Loucy (cell line): ENCODE data around the gene OSBPL3.

ENCODE experiments used
- H2AFZ ChIP-seq: fragments of 200-600 bp; sonication (generic); 2 replicates; pipeline ENCODE4 v1.6.0; 2016; ENCODE audit warnings: antibody characterized with exemption, mild to moderate bottlenecking, low read length, moderate library complexity
- H3F3A ChIP-seq: fragments of 200-600 bp; 2 replicates; pipeline ENCODE4 v1.6.0; 2016; ENCODE audit warnings: antibody characterized with exemption, low read depth, mild to moderate bottlenecking
- H3K27me3 ChIP-seq: fragments of 200-600 bp; sonication (generic); 2 replicates; pipeline ENCODE4 v1.6.1; 2014; ENCODE audit warnings: low read length, mild to moderate bottlenecking; ENCODE audit not compliant: insufficient read depth, poor library complexity, severe bottlenecking
- H3K36me3 ChIP-seq: fragments of 200-600 bp; sonication (generic); 2 replicates; pipeline ENCODE4 v1.6.1; 2016; ENCODE audit warnings: low read length; ENCODE audit not compliant: insufficient read depth
- H3K4me1 ChIP-seq: fragments of 200-600 bp; sonication (generic); 2 replicates; pipeline ENCODE4 v1.5.1; 2014; ENCODE audit warnings: low read length, mild to moderate bottlenecking; ENCODE audit not compliant: insufficient read depth, poor library complexity, severe bottlenecking
- H3K4me2 ChIP-seq: fragments of 200-600 bp; sonication (generic); 2 replicates; pipeline ENCODE4 v1.6.0; 2014; ENCODE audit warnings: antibody characterized with exemption, low read length, low read depth, mild to moderate bottlenecking; ENCODE audit not compliant: poor library complexity, severe bottlenecking
- H3K4me3 ChIP-seq: fragments of 200-600 bp; sonication (generic); 2 replicates; pipeline ENCODE4 v1.5.1; 2014; ENCODE audit warnings: low read length, mild to moderate bottlenecking, mixed read lengths; ENCODE audit not compliant: poor library complexity, severe bottlenecking
- H3K79me2 ChIP-seq: fragments of 200-600 bp; sonication (generic); 2 replicates; pipeline ENCODE4 v1.6.1; 2014; ENCODE audit warnings: low read length; ENCODE audit not compliant: insufficient read depth
- H3K9ac ChIP-seq: fragments of 200-600 bp; sonication (generic); 2 replicates; pipeline ENCODE4 v1.6.0; 2014; ENCODE audit warnings: mild to moderate bottlenecking, low read depth, low read length, moderate library complexity; ENCODE audit not compliant: poor library complexity, severe bottlenecking
- H3K9me2 ChIP-seq: fragments of 200-600 bp; sonication (generic); replicated peaks from 2 replicates; pipeline ENCODE4 v1.6.1; 2016; ENCODE audit warnings: low read depth, low read length, mixed read lengths
- H3K9me3 ChIP-seq: fragments of 200-600 bp; sonication (generic); 2 replicates; pipeline ENCODE4 v1.6.1; 2014; ENCODE audit warnings: mild to moderate bottlenecking, antibody characterized with exemption, low read length, low read depth; ENCODE audit not compliant: insufficient read depth
- H4K20me1 ChIP-seq: fragments of 200-600 bp; sonication (generic); 2 replicates; pipeline ENCODE4 v1.6.0; 2014; ENCODE audit warnings: antibody characterized with exemption, low read length, mild to moderate bottlenecking; ENCODE audit not compliant: insufficient read depth, poor library complexity, severe bottlenecking
- CTCF ChIP-seq: fragments of 200-600 bp; sonication (generic); conservative IDR thresholded peaks from 2 replicates; pipeline ENCODE4 v1.5.1; 2014; ENCODE audit warnings: mild to moderate bottlenecking, antibody characterized with exemption, low read length
- EZH2phosphoT487 ChIP-seq: fragments of 200-600 bp; IDR thresholded peaks from 2 replicates; pipeline ENCODE4 v1.6.1; 2018; ENCODE audit warnings: antibody characterized with exemption, mild to moderate bottlenecking, moderate library complexity, borderline replicate concordance

Gene OSBPL3

GRCh38 chr7:24817339-24817738 is 162.6 kb downstream of the OSBPL3 start:
- Histone ChIP-seq H3K27me3 (no peaks in the 10 kb centered on the region), H3K36me3 (peaks cover 57% of the 10 kb centered on the region; the same call in 1 of the 2 replicates), H3K4me1 (peaks cover 15% of the 10 kb centered on the region), H3K4me3 (no peak overlapping the region), H3K9me2 (no peaks in the 10 kb centered on the region), H4K20me1 (no peaks in the 10 kb centered on the region), H3K9ac (no peak overlapping the region), H3K4me2 (no peak overlapping the region), H3K79me2 (no peaks in the 10 kb centered on the region), H3K9me3 (no peaks in the 10 kb centered on the region), H2AFZ (no peak overlapping the region), H3F3A (peaks cover 12% of the 10 kb centered on the region)
- no peak for TF ChIP-seq CTCF

GRCh38 chr7:24816868-24817267 is 163.1 kb downstream of the OSBPL3 start:
- Histone ChIP-seq H4K20me1 (no peaks in the 10 kb centered on the region), H3K36me3 (peaks cover 57% of the 10 kb centered on the region; the same call in 1 of the 2 replicates), H3K9ac (no peak overlapping the region), H3F3A (peaks cover 12% of the 10 kb centered on the region), H3K9me2 (no peaks in the 10 kb centered on the region), H3K4me3 (no peak overlapping the region), H3K79me2 (no peaks in the 10 kb centered on the region), H3K4me1 (peaks cover 13% of the 10 kb centered on the region), H2AFZ (no peak overlapping the region), H3K9me3 (no peaks in the 10 kb centered on the region), H3K27me3 (no peaks in the 10 kb centered on the region), H3K4me2 (no peak overlapping the region)
- TF ChIP-seq CTCF = no peak
- no peak for TF ChIP-seq EZH2phosphoT487

- H4K20me1 ChIP-seq = no peaks in the 10 kb centered on the region
- no peak for TF ChIP-seq EZH2phosphoT487
- peak; percentile 98 for TF ChIP-seq CTCF
- H2AFZ ChIP-seq = no peak overlapping the region
- no peak overlapping the region for H3K4me2 ChIP-seq
- H3F3A ChIP-seq = no peaks in the 10 kb centered on the region; the same call in 1 of the 2 replicates
- no peaks in the 10 kb centered on the region for H3K4me1 ChIP-seq
- H3K79me2 ChIP-seq = no peaks in the 10 kb centered on the region
- H3K9ac ChIP-seq = no peak overlapping the region
- H3K9me3 ChIP-seq = no peaks in the 10 kb centered on the region
- H3K36me3 ChIP-seq = peaks cover 78% of the 10 kb centered on the region; the same call in 1 of the 2 replicates
- no peaks in the 10 kb centered on the region for H3K9me2 ChIP-seq
- H3K27me3 ChIP-seq = no peaks in the 10 kb centered on the region
- no peak overlapping the region for H3K4me3 ChIP-seq
Measured at GRCh38 chr7:24812305-24812945, 167.6 kb downstream of the OSBPL3 start.
